Heart right ventricle (tissue), 16 donors: ENCODE data around the gene RIN3. TPM values are rescaled to one million over a fixed set of nuclear protein-coding genes. Genes with fewer than 3 reads are reported as not detected.

Experiments used
- ATAC-seq, 8 donors: fragments of 200-7000 bp; cut with Tn5 transposase; one replicate each; pipeline ENCODE4 v1.9.1; 2020; ENCODE audit warnings: mild to moderate bottlenecking in 8 of 8, moderate library complexity in 8 of 8, moderate number of reproducible peaks in 1 of 8
- DNase-seq, 2 donors: peaks; one replicate each; pipeline ENCODE4 v3.0.0-alpha.2; 2020
- H3K27ac ChIP-seq, 10 donors: fragments of 200-600 bp; sonication (generic) in 2 of 10; one replicate each; pipeline versions ENCODE4 v1.5.0 to v1.8.0; 2020 to 2022; ENCODE audit warnings: mild to moderate bottlenecking in 3 of 10
- H3K27me3 ChIP-seq, 7 donors: fragments of 200-600 bp; one replicate each; pipeline ENCODE4 v1.8.0; 2021 to 2022; ENCODE audit warnings: mild to moderate bottlenecking in 2 of 7
- H3K36me3 ChIP-seq, 9 donors: fragments of 200-600 bp; sonication (generic) in 1 of 9; one replicate each; pipeline versions ENCODE4 v1.5.0 to v1.8.0; 2020 to 2022; ENCODE audit warnings: mild to moderate bottlenecking in 2 of 9
- H3K4me1 ChIP-seq, 9 donors: fragments of 200-600 bp; sonication (generic) in 1 of 9; one replicate each; pipeline versions ENCODE4 v1.5.0 to v1.8.0; 2020 to 2022; ENCODE audit warnings: mild to moderate bottlenecking in 4 of 9
- H3K4me3 ChIP-seq, 10 donors: fragments of 200-600 bp; sonication (generic) in 2 of 10; one replicate each; pipeline versions ENCODE4 v1.5.0 to v1.8.0; 2020 to 2022; ENCODE audit warnings: mild to moderate bottlenecking in 7 of 10, moderate library complexity in 2 of 10
- H3K9me3 ChIP-seq, 11 donors: fragments of 200-600 bp in 10 of 11; sonication (generic) in 2 of 11; one replicate each; pipeline versions ENCODE4 v1.5.0 to v1.8.0; 2013 to 2022; ENCODE audit warnings: mild to moderate bottlenecking in 2 of 11, control low read depth in 1 of 11, moderate library complexity in 1 of 11
- WGBS, 2 donors: extraction: QIAGEN DNeasy Blood & Tissue Kit; methylation state at CpG; one replicate each; pipeline ENCODE4 v1.1.7; 2013; ENCODE audit warnings: inconsistent platforms in 1 of 2; 5-methylcytosine and 5-hydroxymethylcytosine counted together
- intact Hi-C, 10 donors: fragments of 100-400 bp; cut with DNase I; formaldehyde crosslinking; loops; one replicate each; pipeline versions ENCODE4 v1.11.1 to v1.14.2; 2022
- polyA plus RNA-seq, 2 donors: library from polyadenylated mRNA; stranded (reverse); fragments of 200-250 nt; gene quantifications; one replicate each; pipeline ENCODE4 v1.2.3, GENCODE V29; 2013
- total RNA-seq, 10 donors: library from RNA; stranded (reverse); fragmentation: NEBNext Ultra II Directional in 3 of 10; extraction: Animal tissue kit (Norgen Biotek cat#: 25700) in 3 of 10; gene quantifications; one replicate each; pipeline versions ENCODE4 v1.2.1 to v1.2.4, GENCODE V29; 2021 to 2023
- TF ChIP-seq, protein P1 (sequence below), 9 donors: fragments of 200-600 bp; sonication (generic) in 2 of 9; IDR thresholded peaks; one replicate each; pipeline versions ENCODE4 v1.5.0 to v1.8.0; 2021 to 2022; ENCODE audit warnings: antibody characterized with exemption in 9 of 9, mild to moderate bottlenecking in 5 of 9, moderate library complexity in 1 of 9
- donor health status: Arrhythmogenic right ventricular cardiomyopathy.
- donor health status: ischemic (EF 13 %, LVEDD 7.1; RV severe dilation, severe dysfunction).
- donor health status: healthy with polysubstance abuse.
- donor health status: DM: no; HTN: yes; CAD: no.
- donor health status: DM: no; HTN: no; CAD: no.
- donor health status: ischemic (EF 25% LVEDD 6.9; RV normal size, moderate dysfunction).
- donor health status: ischemic (EF 25% LVEDD 5.7; RV mildly dilated, moderate dysfunction).
- donor health status: healthy.
- donor health status: DM: yes; HTN: yes; CAD: no.
- donor health status: Ischemic cardiomyopathy.
- donor health status: ischemic (EF 35%, LVEDD 5.7; RV mildly dilated, moderate dysfunction).
- donor health status: nonischemic (EF 11% LVEDD 7.7; RV severe dilation, severe dysfunction).
- donor health status: DM: yes; HTN: yes; CAD: no.
- donor health status: PGD.
- donor health status: ischemic (EF 29% LVEDD 5.4; RV normal size, mild dysfunction).
- donor health status: nonischemic (EF 23%, LVEDD 6.1; RV moderate dilation, normal function).

Gene RIN3
- total and polyA plus RNA-seq, 12 donors = 7.2 to 24.0 (median 12.2) TPM

DNA sequence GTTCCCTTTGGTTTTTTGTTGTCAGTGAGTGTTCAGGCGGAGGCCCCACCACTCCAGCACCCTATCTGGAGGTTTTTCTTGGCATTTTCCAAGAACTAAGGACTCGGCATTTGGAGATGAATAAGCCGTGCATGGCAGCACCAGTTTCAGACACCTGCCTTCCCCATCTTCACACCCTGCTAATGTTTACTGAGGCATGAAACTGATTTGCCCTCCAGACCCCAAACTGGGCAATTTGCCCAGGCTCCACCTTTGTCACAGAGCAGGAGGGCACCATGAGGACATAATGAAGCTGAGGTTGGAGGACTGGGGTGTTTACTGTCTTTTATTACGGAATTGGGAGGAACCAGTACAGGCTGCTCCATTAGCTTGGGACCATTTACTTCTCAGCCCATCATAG lies 121.5 kb downstream of the RIN3 start:
- Histone ChIP-seq H3K27ac (no peak overlapping the region), H3K36me3 (peaks cover 0 to 11% (median 0%) of the 10 kb centered on the region in 9 donors), H3K27me3 (no peaks in the 10 kb centered on the region), H3K4me1 (peaks cover 0 to 17% (median 0%) of the 10 kb centered on the region in 9 donors), H3K4me3 (no peak overlapping the region), H3K9me3 (no peaks in the 10 kb centered on the region)
- no peak for DNase-seq
- TF ChIP-seq, protein P1, sequence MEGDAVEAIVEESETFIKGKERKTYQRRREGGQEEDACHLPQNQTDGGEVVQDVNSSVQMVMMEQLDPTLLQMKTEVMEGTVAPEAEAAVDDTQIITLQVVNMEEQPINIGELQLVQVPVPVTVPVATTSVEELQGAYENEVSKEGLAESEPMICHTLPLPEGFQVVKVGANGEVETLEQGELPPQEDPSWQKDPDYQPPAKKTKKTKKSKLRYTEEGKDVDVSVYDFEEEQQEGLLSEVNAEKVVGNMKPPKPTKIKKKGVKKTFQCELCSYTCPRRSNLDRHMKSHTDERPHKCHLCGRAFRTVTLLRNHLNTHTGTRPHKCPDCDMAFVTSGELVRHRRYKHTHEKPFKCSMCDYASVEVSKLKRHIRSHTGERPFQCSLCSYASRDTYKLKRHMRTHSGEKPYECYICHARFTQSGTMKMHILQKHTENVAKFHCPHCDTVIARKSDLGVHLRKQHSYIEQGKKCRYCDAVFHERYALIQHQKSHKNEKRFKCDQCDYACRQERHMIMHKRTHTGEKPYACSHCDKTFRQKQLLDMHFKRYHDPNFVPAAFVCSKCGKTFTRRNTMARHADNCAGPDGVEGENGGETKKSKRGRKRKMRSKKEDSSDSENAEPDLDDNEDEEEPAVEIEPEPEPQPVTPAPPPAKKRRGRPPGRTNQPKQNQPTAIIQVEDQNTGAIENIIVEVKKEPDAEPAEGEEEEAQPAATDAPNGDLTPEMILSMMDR (IDR thresholded peaks at IDR 0.05) = no peak
- intact Hi-C loops = no loop called here
- WGBS, 2 donors = 92 to 97% methylated on average over 4 of the region's 4 CpGs
- no peak for ATAC-seq

DNA sequence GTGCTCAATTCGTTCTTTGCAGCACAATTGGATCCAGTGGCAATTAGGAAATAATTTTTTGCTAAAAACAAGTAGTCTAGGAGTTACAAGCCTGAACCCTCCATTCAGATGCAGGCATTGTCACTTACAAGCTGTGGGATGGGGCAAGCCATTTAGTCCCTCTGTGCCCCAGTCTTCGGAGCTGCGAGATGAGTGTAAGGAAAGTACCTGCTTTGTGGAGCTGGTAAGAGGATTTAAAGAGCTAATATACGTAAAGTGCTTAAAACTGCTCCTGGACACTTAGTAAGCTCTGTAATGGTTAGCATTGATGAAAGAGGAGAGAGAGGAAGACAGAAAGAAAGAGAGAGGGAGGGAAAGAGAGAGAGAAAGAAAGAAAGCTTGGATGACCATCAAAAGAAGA lies 122.3 kb downstream of the RIN3 start:
- no peak for ATAC-seq
- Histone ChIP-seq H3K9me3 (no peaks in the 10 kb centered on the region), H3K4me1 (peaks cover 0 to 17% (median 0%) of the 10 kb centered on the region in 9 donors), H3K27me3 (no peaks in the 10 kb centered on the region), H3K4me3 (no peak overlapping the region), H3K36me3 (peaks cover 0 to 9% (median 0%) of the 10 kb centered on the region in 9 donors), H3K27ac (no peak overlapping the region)
- TF ChIP-seq, protein P1 (IDR thresholded peaks at IDR 0.05) = no peak
- WGBS, 2 donors = 83 to 96% methylated on average over 4 of the region's 4 CpGs
- DNase-seq = no peak
- intact Hi-C loops = no loop called here

DNA sequence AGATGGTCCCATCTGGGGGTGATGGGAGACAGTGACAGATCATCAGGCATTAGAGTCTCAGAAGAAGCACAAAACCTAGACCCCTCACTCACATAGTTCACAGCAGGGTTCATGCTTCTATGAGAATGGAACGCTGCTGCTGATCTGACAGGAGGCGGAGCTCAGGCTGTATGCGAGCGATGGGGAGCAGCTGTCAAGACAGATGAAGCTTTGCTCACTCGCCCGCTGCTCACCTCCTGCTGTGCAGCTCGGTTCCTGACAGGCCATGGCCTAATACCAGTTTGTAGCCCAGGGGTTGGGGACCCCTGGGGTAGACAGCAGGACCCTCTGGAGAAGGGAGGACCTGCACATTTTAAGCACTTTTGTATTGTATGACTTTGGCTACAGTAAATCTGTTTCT lies 123.6 kb downstream of the RIN3 start:
- peaks cover 0 to 17% (median 0%) of the 10 kb centered on the region in 9 donors for H3K4me1 ChIP-seq
- 59 to 61% methylated on average over 7 of the region's 7 CpGs for WGBS, 2 donors
- ATAC-seq (no peak), DNase-seq (no peak)
- no peak overlapping the region for H3K27ac ChIP-seq
- intact Hi-C loops = no loop called here
- TF ChIP-seq, protein P1 (IDR thresholded peaks at IDR 0.05) = no peak
- peaks cover 0 to 22% (median 0%) of the 10 kb centered on the region in 9 donors for H3K36me3 ChIP-seq
- H3K9me3 ChIP-seq = no peaks in the 10 kb centered on the region
- H3K4me3 ChIP-seq = no peak overlapping the region
- H3K27me3 ChIP-seq = no peaks in the 10 kb centered on the region

DNA sequence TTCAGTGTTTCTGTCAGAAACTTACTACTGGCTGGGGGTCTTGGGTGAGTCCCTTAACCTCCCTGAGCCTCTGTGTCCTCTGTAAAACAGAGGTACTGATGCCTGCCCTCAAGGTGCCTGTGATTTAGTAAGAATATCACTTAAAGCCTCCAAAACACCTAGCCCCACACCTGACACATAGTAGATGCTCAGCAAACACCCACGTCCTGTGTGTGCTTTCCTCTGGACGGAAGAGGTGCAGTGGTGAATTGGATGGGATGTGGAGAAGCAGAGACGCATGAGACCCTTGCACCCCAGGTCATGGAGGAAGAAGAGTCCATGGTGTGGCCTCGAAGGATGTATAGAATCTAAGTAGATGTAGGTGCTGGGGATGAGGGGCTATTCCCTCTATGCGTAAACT lies 124.3 kb downstream of the RIN3 start:
- WGBS, 2 donors = 91 to 92% methylated on average over 5 of the region's 5 CpGs
- no peak for ATAC-seq
- intact Hi-C loops = no loop called here

More for the DNA sequence above, 124.3 kb downstream of the RIN3 start:
- Histone ChIP-seq H3K4me3 (no peak overlapping the region), H3K36me3 (peaks cover 0 to 28% (median 0%) of the 10 kb centered on the region in 9 donors), H3K27ac (no peak overlapping the region), H3K4me1 (peaks cover 0 to 12% (median 0%) of the 10 kb centered on the region in 9 donors), H3K27me3 (no peaks in the 10 kb centered on the region), H3K9me3 (no peaks in the 10 kb centered on the region)
- TF ChIP-seq, protein P1 (IDR thresholded peaks at IDR 0.05) = no peak
- no peak for DNase-seq
